Daoy (cell line): ENCODE results near the gene ALDH9A1. TPM values are rescaled to one million over a fixed set of nuclear protein-coding genes. Genes with fewer than 3 reads are reported as not detected.
"Not testable (repeated sequence)": the region's sequence is repeated elsewhere in the genome, so short reads cannot be mapped to it uniquely, and the experiment has no call there.

ENCODE experiments used
- DNase-seq: peaks from one replicate; pipeline ENCODE4 v3.0.0-alpha.2; 2015; ENCODE audit warnings: low read depth
- total RNA-seq: library from RNA; depleted of rRNA; stranded (reverse); fragments of >200 nt; shearing (Covaris generic); gene quantifications from 2 replicates; pipeline ENCODE4 v1.2.3, GENCODE V29; 2014

Gene ALDH9A1
- total RNA-seq, 1 experiment from 2014 or later = 45.1 TPM

- DNase-seq = no peak
These were observed 11.4 kb downstream of the ALDH9A1 start for GRCh38 chr1:165686971-165687433.

- DNase-seq = no peak
These were observed 12.0 kb downstream of the ALDH9A1 start for GRCh38 chr1:165686121-165686970.

GRCh38 chr1:165683848-165684485 lies 14.4 kb downstream of the ALDH9A1 start:
- DNase-seq = no peak

GRCh38 chr1:165680773-165681172 lies 17.6 kb downstream of the ALDH9A1 start:
- DNase-seq = not testable (repeated sequence)

- DNase-seq = no peak
These were observed 18.1 kb downstream of the ALDH9A1 start for GRCh38 chr1:165680303-165680702.

DNA sequence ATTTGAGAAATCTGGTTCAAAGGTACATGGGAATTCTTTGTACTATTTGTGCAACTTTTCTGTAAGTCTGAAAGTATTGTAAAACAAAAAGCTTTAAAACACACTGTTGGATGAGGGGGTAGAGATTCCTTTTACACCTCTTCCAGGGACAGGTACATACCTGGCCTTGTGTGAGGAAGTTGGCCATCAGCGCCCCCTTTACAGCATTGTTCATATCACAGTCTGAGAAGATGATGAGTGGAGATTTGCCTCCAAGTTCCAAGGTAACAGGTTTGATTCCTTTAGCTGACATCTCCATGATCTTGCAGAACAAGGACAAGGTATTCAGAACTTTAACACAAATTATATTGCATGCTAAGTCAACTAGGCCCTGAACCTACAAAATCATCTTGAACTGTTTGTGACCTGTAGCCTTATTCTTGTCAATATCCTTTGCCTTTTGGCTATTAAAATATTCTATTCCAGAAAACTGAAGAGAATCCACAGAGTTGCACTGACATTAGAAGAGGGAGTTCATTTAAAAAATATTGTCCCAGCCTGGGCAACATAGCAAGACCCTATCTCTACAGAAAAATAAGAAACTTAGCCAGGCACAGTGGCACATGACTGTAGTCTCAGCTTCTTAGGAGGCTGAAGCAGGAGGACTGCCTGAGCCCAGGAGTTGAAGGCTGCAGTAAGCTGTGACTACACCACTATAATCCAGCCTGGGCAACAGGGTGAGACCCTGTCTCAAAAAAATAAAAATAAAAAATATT lies 18.9 kb downstream of the ALDH9A1 start:
- DNase-seq = no peak

GRCh38 chr1:165678509-165678908 lies 19.9 kb downstream of the ALDH9A1 start:
- no peak for DNase-seq

DNA sequence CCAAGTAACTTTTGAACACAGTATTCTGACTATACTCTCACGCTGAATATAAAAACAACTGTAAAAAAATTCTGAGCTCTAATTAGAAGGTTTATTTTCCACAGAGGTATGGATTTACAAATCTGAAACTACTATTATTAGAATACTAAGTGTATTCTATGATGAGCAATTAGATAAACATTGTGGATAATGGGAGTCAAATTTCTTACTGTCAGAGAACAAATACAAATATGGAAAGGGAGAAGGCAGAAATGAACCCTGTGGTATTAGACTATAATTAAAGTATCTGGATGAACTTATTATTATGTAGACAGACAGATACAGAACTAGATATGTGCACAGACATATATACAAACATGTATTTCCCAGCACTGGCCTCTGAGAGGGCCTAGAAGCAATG lies 22.6 kb downstream of the ALDH9A1 start:
- DNase-seq = no peak

DNA sequence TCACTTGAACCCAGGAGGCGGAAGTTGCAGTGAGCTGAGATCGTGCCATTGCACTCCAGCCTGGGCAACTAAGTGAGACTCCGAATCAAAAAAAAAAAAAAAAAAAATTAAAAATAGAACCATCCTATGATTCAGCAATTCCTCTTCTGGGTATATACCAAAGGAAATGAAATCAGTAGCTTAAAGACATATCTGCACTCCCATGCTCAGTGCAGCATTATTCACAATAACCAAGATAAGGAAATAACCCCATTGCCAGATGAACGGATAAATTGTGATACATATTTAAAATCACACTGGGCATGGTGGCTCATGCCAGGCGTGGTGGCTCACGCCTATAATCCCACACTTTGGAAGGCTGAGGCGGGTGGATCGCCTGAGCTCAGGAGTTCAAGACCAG lies 23.8 kb downstream of the ALDH9A1 start:
- no peak for DNase-seq

DNA sequence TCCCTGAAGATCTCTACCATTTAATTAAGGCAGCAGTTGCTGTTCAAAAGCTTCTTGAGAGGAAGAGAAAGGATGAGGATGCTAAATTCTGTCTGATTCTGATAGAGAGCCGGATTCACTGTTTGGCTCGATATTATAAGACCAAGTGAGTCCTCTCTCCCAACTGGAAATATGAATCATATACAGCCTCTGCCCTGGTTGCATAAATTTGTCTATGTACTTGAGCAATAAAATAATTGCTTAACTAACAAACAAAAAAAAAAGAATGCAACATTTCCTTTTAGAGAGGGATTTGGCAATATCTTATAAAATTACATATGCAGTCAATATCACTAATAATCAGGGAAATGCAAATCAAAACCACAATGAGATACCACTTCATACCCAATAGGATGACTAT lies 26.8 kb downstream of the ALDH9A1 start:
- no peak for DNase-seq

GRCh38 chr1:165668184-165668583 lies 30.2 kb downstream of the ALDH9A1 start:
- no peak for DNase-seq

DNA sequence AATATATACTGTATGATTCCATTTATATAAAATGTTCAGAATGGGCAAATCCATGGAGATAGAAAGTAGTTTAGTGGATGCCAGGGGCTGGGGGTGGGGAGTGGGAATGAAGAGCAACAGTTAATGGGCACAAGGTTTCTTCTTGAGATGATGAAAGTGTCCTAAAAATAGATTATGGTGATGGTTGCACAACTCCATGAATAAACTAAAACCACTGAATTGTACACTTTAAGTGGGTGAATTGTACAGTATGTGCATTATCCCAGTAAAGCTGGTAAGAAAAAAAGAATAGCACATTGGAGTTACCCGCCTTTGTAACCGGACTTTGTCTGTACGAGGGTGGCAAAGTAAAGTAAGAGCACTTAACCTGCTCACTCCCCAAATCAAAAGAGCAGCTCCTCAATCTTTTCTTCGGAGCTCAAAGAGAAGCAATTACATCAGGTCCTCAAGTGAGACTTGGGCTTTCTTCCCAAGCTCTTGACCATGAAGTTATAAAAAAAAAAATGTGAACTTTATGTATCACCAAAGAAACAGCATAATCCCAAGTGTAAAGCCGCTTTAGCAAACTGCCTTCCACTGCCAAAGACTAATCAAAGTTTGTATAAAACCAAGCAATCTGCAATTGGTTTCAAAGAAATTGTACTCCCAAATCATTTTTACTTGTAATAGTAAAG lies 32.1 kb downstream of the ALDH9A1 start:
- no peak for DNase-seq

GRCh38 chr1:165662186-165662585 lies 36.2 kb downstream of the ALDH9A1 start:
- DNase-seq = no peak

DNA sequence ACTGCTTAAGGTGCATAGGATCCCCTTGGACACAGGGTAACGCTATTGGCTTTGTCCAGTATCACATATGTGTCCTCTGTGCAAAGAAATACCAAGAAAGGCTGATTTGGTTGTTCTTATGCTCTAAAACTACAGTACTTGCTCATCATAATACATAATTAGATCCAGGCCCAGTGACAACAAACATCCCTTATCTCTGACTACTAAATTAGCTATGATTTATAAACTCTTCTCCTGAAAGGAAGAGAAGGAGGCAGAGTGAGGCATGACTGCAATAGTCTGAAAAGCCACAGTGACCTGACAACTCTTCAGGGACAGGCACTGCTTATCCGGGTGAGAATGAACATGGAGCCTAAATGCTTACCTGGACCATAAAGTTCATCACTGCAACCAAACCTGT lies 36.7 kb downstream of the ALDH9A1 start:
- no peak for DNase-seq

DNA sequence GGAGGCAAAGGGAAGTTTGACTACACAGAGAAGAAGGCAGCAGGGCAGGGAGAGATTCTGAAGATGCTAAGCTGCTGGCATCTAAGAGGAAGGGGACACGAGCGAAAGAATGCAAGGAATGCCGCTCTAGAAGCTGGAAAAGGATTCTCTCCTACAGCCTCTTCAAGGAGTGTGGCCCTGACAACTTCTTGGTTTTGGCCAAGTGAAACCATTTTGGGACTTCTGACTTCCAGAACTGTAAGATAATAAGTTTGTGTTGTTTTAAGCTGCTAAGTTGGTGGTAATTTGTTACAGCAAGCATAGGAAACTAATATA lies 38.8 kb downstream of the ALDH9A1 start:
- no peak for DNase-seq

- not testable (repeated sequence) for DNase-seq
These were observed 39.4 kb downstream of the ALDH9A1 start for GRCh38 chr1:165658766-165659580.

- DNase-seq = no peak
These were observed 47.3 kb downstream of the ALDH9A1 start for GRCh38 chr1:165650981-165651625.

GRCh38 chr1:165648919-165649572 lies 49.3 kb downstream of the ALDH9A1 start:
- no peak for DNase-seq

DNA sequence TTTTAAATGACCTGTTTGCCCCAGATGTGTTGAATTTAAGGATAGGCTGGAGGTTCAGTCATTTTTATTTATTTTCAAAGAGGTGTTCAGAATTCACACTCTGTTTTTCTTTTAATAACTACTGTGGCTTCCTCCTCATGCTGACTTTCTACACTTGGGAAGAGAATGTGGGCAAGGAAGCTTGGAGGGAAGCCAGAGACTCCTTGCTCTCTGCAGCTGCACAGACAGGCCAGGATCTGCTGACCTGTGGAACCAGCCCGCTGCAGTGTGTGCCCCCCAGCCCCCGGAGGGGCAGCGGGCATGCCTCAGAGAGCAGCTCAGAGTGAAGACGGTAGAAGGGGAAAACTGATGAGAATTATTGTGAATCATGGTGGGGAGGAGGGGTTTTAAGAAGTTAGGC lies 50.4 kb downstream of the ALDH9A1 start:
- no peak for DNase-seq

GRCh38 chr1:165647517-165647916 lies 50.8 kb downstream of the ALDH9A1 start:
- DNase-seq = no peak
